HCT116 (cell line): ENCODE measurements around the gene CFAP54. TPM values are rescaled to one million over a fixed set of nuclear protein-coding genes. Genes with fewer than 3 reads are reported as not detected.

ENCODE experiments used
- ATAC-seq: fragments of 200-7000 bp; cut with Tn5 transposase; 2 replicates; pipeline ENCODE4 v1.9.1; 2020; ENCODE audit warnings: mild to moderate bottlenecking, moderate library complexity
- BruUV-seq: library from RNA; stranded (reverse); fragments of 400-500 nt; replicated peaks from 2 replicates; lab custom pipeline; 2021; lab: Mats Ljungman, UMichigan
- CTCF ChIA-PET: fragments of 300-600 bp; sonication (Branson Sonifier 250); formaldehyde crosslinking; loops from one replicate; lab custom pipeline; 2021; ENCODE audit warnings: antibody characterized with exemption; lab: Charles Lee
- POLR2A ChIA-PET: fragments of 300-600, 350-600 bp; sonication (Branson Sonifier 250); formaldehyde crosslinking; loops from one replicate; lab custom pipeline; 2021; ENCODE audit warnings: antibody characterized with exemption; lab: Charles Lee
- RAD21 ChIA-PET, 2 experiments: fragments of 300-600 bp; sonication (Branson Sonifier 250); formaldehyde crosslinking; loops; one replicate each; lab custom pipeline; 2023; ENCODE audit warnings: low total read pairs in 2 of 2; ENCODE audit not compliant: uncharacterized antibody in 2 of 2, unreplicated experiment in 2 of 2, low non-redundant PET in 1 of 2; lab: Charles Lee
- DNase-seq: peaks from one replicate; pipeline ENCODE4 v3.0.0-alpha.2; 2010; ENCODE audit warnings: low read depth, low spot score
- H2AFZ ChIP-seq: fragments of 200-600 bp; shearing (Covaris generic), sonication (generic); 2 replicates; pipeline ENCODE4 v1.6.1; 2017; ENCODE audit warnings: low read depth, mixed run types, mixed read lengths, antibody characterized with exemption, low read length; ENCODE audit not compliant: poor library complexity, severe bottlenecking
- H3K27ac ChIP-seq: 2 replicates; pipeline ENCODE4 v1.5.1; 2012; ENCODE audit warnings: low read depth, low read length
- H3K27me3 ChIP-seq: fragments of 200-600 bp; sonication (generic); 2 replicates; pipeline ENCODE4 v1.6.1; 2016; ENCODE audit warnings: mixed run types, low read length, mixed read lengths; ENCODE audit not compliant: insufficient read depth
- H3K36me3 ChIP-seq, 2 experiments: fragments of 200-500 bp in 1 of 2; fragments of 200-600 bp in 1 of 2; sonication (Bioruptor generic) in 1 of 2; sonication (generic) in 1 of 2; 2 replicates each; pipeline versions ENCODE4 v1.5.1 to v1.6.1; 2014 to 2016; ENCODE audit warnings: low read length in 2 of 2, inconsistent platforms in 1 of 2, mixed read lengths in 1 of 2, mixed run types in 1 of 2; ENCODE audit not compliant: insufficient read depth in 2 of 2, control insufficient read depth in 1 of 2
- H3K4me1 ChIP-seq, 2 experiments: fragments of 200-600 bp in 1 of 2; sonication (generic) in 1 of 2; 2 replicates each; pipeline versions ENCODE4 v1.5.1 to v1.6.1; 2012 to 2017; ENCODE audit warnings: low read length in 2 of 2, inconsistent platforms in 1 of 2, mild to moderate bottlenecking in 1 of 2, mixed read lengths in 1 of 2, mixed run types in 1 of 2, moderate library complexity in 1 of 2; ENCODE audit not compliant: insufficient read depth in 2 of 2, control insufficient read depth in 1 of 2
- H3K4me2 ChIP-seq: fragments of 200-600 bp; sonication (generic); 2 replicates; pipeline ENCODE4 v1.6.1; 2017; ENCODE audit warnings: mixed run types, low read length, mixed read lengths
- H3K4me3 ChIP-seq, 2 experiments: fragments of 200-600 bp in 1 of 2; sonication (generic) in 1 of 2; replicated peaks in 1 of 2; 2 replicates each; pipeline ENCODE4 v1.5.1; 2011 to 2016; ENCODE audit warnings: low read length in 2 of 2, control low read depth in 1 of 2, low read depth in 1 of 2, mild to moderate bottlenecking in 1 of 2, mixed read lengths in 1 of 2, mixed run types in 1 of 2
- H3K79me2 ChIP-seq: fragments of 200-600 bp; sonication (generic); 2 replicates; pipeline ENCODE4 v1.6.1; 2017; ENCODE audit warnings: mild to moderate bottlenecking, mixed run types, low read length, moderate library complexity, mixed read lengths; ENCODE audit not compliant: insufficient read depth
- H3K9ac ChIP-seq: fragments of 200-600 bp; sonication (generic); 2 replicates; pipeline ENCODE4 v1.6.1; 2016; ENCODE audit warnings: low read length, mixed read lengths
- H3K9me2 ChIP-seq: fragments of 200-600 bp; sonication (generic), shearing (Covaris generic); 2 replicates; pipeline ENCODE4 v1.6.1; 2017; ENCODE audit warnings: mixed run types, mild to moderate bottlenecking, moderate library complexity; ENCODE audit not compliant: insufficient read depth
- H3K9me3 ChIP-seq, 2 experiments: fragments of 200-500 bp in 1 of 2; fragments of 200-600 bp in 1 of 2; sonication (Bioruptor generic) in 1 of 2; sonication (generic) in 1 of 2; 2 replicates each; pipeline ENCODE4 v1.6.1; 2014 to 2017; ENCODE audit warnings: low read length in 2 of 2, mixed read lengths in 2 of 2, inconsistent platforms in 1 of 2, low read depth in 1 of 2, mild to moderate bottlenecking in 1 of 2, mixed run types in 1 of 2, moderate library complexity in 1 of 2; ENCODE audit not compliant: control insufficient read depth in 1 of 2, insufficient read depth in 1 of 2
- H4K20me1 ChIP-seq: fragments of 200-600 bp; sonication (generic), shearing (Covaris generic); 2 replicates; pipeline ENCODE4 v1.6.1; 2017; ENCODE audit warnings: mixed run types, mild to moderate bottlenecking, moderate library complexity; ENCODE audit not compliant: insufficient read depth
- CEBPB ChIP-seq: IDR thresholded peaks from 2 replicates; pipeline ENCODE4 v1.6.1; 2012; ENCODE audit warnings: low read depth
- ELF1 ChIP-seq: IDR thresholded peaks from 2 replicates; pipeline ENCODE4 v1.6.1; 2012; ENCODE audit warnings: low read depth, borderline replicate concordance
- EZH2 ChIP-seq: fragments of 200-600 bp; sonication (generic); IDR thresholded peaks from 2 replicates; pipeline ENCODE4 v1.6.1; 2017; ENCODE audit warnings: antibody characterized with exemption, mixed run types
- EZH2phosphoT487 ChIP-seq: fragments of 200-600 bp; IDR thresholded peaks from 2 replicates; pipeline ENCODE4 v1.6.1; 2018; ENCODE audit warnings: antibody characterized with exemption, borderline replicate concordance
- FOSL1 ChIP-seq: IDR thresholded peaks from 2 replicates; pipeline ENCODE4 v1.6.1; 2012; ENCODE audit warnings: low read depth
- POLR2A ChIP-seq: IDR thresholded peaks from 2 replicates; pipeline ENCODE4 v1.7.0; 2011; ENCODE audit warnings: borderline replicate concordance; ENCODE audit not compliant: insufficient read depth, insufficient read length; ENCODE audit errors: extremely low read depth
- POLR2AphosphoS5 ChIP-seq: IDR thresholded peaks from 2 replicates; pipeline ENCODE4 v1.6.1; 2011; ENCODE audit warnings: mild to moderate bottlenecking, low read depth, low read length, moderate library complexity
- RAD21 ChIP-seq: IDR thresholded peaks from 2 replicates; pipeline ENCODE4 v1.6.1; 2012; ENCODE audit warnings: low read depth, mild to moderate bottlenecking
- SIN3A ChIP-seq: IDR thresholded peaks from 2 replicates; pipeline ENCODE4 v1.6.1; 2012; ENCODE audit warnings: low read depth
- SP1 ChIP-seq: IDR thresholded peaks from 2 replicates; pipeline ENCODE4 v1.6.1; 2012; ENCODE audit warnings: low read depth
- SRF ChIP-seq: IDR thresholded peaks from 2 replicates; pipeline ENCODE4 v1.6.1; 2012; ENCODE audit warnings: low read depth
- TCF7L2 ChIP-seq: IDR thresholded peaks from 2 replicates; pipeline ENCODE4 v1.7.0; 2011; ENCODE audit warnings: borderline replicate concordance, inconsistent platforms; ENCODE audit not compliant: insufficient read depth, insufficient read length; ENCODE audit errors: extremely low read depth
- ZFX ChIP-seq: fragments of 450-650 bp; IDR thresholded peaks from 2 replicates; pipeline ENCODE4 v1.6.1; 2017
- ZNF274 ChIP-seq: fragments of 200-500 bp; sonication (Bioruptor generic); IDR thresholded peaks from 2 replicates; pipeline ENCODE4 v1.6.1; 2014; ENCODE audit warnings: mild to moderate bottlenecking, low read depth, low read length, inconsistent platforms
- intact Hi-C: fragments of 100-400 bp; cut with micrococcal nuclease; formaldehyde crosslinking; loops from 2 replicates; pipeline ENCODE4 v1.10.0; 2022
- total RNA-seq: library from RNA; stranded (reverse); gene quantifications from one replicate; pipeline ENCODE4 v1.2.1, GENCODE V29; 2021; ENCODE audit not compliant: unreplicated experiment
- TF ChIP-seq, protein P1 (sequence below): IDR thresholded peaks from 2 replicates; pipeline ENCODE4 v1.6.1; 2011; ENCODE audit warnings: mild to moderate bottlenecking, low read length, moderate library complexity; ENCODE audit not compliant: insufficient replicate concordance; ENCODE audit errors: extremely low read depth
- TF ChIP-seq, protein P2 (sequence below), 3 experiments: fragments of 200-600 bp in 1 of 3; sonication (generic) in 1 of 3; IDR thresholded peaks in 2 of 3; conservative IDR thresholded peaks in 1 of 3; 2 replicates each; pipeline ENCODE4 v1.5.1; 2012 to 2017; ENCODE audit warnings: low read depth in 2 of 3, low read length in 2 of 3, antibody characterized with exemption in 1 of 3, borderline replicate concordance in 1 of 3, control low read depth in 1 of 3, mild to moderate bottlenecking in 1 of 3, mixed read lengths in 1 of 3, mixed run types in 1 of 3, moderate library complexity in 1 of 3; ENCODE audit not compliant: insufficient read depth in 1 of 3
- TF ChIP-seq, protein P3 (sequence below): IDR thresholded peaks from 2 replicates; pipeline ENCODE4 v1.6.1; 2012

The CFAP54 gene
- total RNA-seq, 1 experiment from 2014 or later, result 0.25 TPM

DNA sequence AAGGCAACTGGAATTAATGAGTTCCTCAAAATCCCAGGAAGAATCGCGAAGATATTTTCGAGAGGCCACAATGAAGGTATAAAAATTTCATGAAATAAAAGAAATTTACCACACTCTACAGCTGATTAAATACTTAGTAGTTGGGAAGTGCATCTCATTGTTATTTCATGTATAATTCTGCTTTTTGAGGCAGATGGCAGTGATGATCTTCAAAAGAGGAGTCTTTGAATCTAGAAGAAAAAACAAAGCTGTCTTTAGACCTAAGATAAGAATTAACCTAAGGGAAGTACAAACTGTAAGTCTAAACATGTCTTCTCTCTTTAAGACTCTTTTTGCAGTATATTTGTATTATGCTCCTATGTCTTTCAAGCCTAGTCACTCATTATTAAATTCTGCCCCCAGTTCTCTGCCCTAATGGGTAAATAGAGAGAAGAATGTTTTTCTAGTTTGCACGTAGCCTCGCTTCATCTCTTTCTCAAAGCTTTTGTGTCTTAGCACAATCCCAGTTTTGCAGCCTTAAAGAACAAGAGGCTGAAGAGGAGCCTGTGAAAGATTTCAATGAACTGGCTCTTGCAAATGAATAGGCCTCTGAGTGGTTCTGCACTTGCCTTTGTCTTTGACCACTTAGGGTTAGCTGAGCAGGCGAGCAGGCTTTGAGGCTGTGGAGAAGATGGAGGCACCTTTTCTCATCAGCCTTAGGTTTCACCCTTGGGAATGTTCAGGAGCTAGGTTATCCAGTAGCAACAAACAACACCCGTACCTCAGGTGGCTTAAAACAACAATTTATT is 32.7 kb downstream of the CFAP54 start:
- Histone ChIP-seq H3K4me1 (peaks cover 0 to 5% of the 10 kb centered on the region in 2 experiments; a peak in 1 of 4 replicates), H3K27me3 (no peaks in the 10 kb centered on the region), H3K9me3 (no peaks in the 10 kb centered on the region), H3K4me2 (no peak overlapping the region), H3K36me3 (no peaks in the 10 kb centered on the region), H2AFZ (no peak overlapping the region), H3K4me3 (no peak overlapping the region), H3K27ac (no peak overlapping the region), H3K9ac (no peak overlapping the region), H4K20me1 (no peaks in the 10 kb centered on the region), H3K79me2 (no peaks in the 10 kb centered on the region), H3K9me2 (no peaks in the 10 kb centered on the region)
- ChIA-PET RAD21 (no interaction called here), POLR2A (no interaction called here), CTCF (interaction anchor here (1.3 kb wide), 1 partner anchor 307 kb away, joined by 3 read pairs; no protein-coding TSS in a partner anchor)
- DNase-seq (no peak), ATAC-seq (no peak)
- BruUV-seq, result no TSS peak
- TF ChIP-seq EZH2phosphoT487 (no peak), POLR2A (no peak)
- intact Hi-C loops, result no loop called here

DNA sequence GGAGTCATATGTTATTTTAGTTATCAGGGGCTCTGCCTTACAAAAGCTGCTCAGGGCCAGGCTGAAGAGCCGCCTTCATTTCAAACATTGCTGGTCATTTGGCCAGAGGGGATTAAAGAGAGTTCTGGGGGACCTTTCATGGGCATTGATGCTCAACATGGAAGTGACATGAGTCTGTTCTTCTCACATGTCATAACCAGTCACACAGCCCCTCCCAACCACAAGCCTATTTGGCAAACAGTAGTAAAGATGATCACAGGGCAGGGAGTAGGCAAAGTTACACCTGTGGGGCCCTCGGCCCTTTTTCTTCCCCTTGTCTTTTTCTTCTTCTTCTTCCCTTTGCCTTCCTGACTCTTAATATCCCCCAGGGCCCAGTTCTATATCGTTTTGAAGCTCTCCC is 33.3 kb downstream of the CFAP54 start:
- H3K27ac ChIP-seq, result no peak overlapping the region
- CTCF ChIA-PET, result no interaction called here
- POLR2A ChIA-PET, result no interaction called here
- no peaks in the 10 kb centered on the region for H3K36me3 ChIP-seq
- H4K20me1 ChIP-seq, result no peaks in the 10 kb centered on the region
- H3K79me2 ChIP-seq, result no peaks in the 10 kb centered on the region
- BruUV-seq, result no TSS peak
- peaks cover 0 to 5% of the 10 kb centered on the region in 2 experiments; a peak in 1 of 4 replicates for H3K4me1 ChIP-seq
- no peaks in the 10 kb centered on the region for H3K27me3 ChIP-seq
- H3K9me3 ChIP-seq, result no peaks in the 10 kb centered on the region
- no peak overlapping the region for H3K4me3 ChIP-seq
- intact Hi-C loops, result no loop called here
- no peaks in the 10 kb centered on the region for H3K9me2 ChIP-seq
- no peak overlapping the region for H3K9ac ChIP-seq
- H3K4me2 ChIP-seq, result no peak overlapping the region
- DNase-seq (no peak), ATAC-seq (no peak)
- H2AFZ ChIP-seq, result no peak overlapping the region
- RAD21 ChIA-PET, result no interaction called here
- TF ChIP-seq SP1, result no peak
- TF ChIP-seq POLR2A, result no peak
- TF ChIP-seq ELF1, result no peak
- TF ChIP-seq FOSL1, result no peak
- TF ChIP-seq ZFX, result no peak
- TF ChIP-seq SRF, result no peak
- TF ChIP-seq ZNF274, result no peak
- no peak for TF ChIP-seq RAD21
- TF ChIP-seq, protein P1, sequence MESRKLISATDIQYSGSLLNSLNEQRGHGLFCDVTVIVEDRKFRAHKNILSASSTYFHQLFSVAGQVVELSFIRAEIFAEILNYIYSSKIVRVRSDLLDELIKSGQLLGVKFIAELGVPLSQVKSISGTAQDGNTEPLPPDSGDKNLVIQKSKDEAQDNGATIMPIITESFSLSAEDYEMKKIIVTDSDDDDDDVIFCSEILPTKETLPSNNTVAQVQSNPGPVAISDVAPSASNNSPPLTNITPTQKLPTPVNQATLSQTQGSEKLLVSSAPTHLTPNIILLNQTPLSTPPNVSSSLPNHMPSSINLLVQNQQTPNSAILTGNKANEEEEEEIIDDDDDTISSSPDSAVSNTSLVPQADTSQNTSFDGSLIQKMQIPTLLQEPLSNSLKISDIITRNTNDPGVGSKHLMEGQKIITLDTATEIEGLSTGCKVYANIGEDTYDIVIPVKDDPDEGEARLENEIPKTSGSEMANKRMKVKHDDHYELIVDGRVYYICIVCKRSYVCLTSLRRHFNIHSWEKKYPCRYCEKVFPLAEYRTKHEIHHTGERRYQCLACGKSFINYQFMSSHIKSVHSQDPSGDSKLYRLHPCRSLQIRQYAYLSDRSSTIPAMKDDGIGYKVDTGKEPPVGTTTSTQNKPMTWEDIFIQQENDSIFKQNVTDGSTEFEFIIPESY, result no peak
- TF ChIP-seq, protein P2, sequence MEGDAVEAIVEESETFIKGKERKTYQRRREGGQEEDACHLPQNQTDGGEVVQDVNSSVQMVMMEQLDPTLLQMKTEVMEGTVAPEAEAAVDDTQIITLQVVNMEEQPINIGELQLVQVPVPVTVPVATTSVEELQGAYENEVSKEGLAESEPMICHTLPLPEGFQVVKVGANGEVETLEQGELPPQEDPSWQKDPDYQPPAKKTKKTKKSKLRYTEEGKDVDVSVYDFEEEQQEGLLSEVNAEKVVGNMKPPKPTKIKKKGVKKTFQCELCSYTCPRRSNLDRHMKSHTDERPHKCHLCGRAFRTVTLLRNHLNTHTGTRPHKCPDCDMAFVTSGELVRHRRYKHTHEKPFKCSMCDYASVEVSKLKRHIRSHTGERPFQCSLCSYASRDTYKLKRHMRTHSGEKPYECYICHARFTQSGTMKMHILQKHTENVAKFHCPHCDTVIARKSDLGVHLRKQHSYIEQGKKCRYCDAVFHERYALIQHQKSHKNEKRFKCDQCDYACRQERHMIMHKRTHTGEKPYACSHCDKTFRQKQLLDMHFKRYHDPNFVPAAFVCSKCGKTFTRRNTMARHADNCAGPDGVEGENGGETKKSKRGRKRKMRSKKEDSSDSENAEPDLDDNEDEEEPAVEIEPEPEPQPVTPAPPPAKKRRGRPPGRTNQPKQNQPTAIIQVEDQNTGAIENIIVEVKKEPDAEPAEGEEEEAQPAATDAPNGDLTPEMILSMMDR (IDR thresholded peaks at IDR 0.05 in 2 of 3, conservative IDR thresholded peaks at IDR 0.05 in 1 of 3; ENCODE audit: borderline replicate concordance in 1 of 3, insufficient read depth in 1 of 3, low read depth in 2 of 3, low read length in 2 of 3), result no peak
- TF ChIP-seq, protein P3, sequence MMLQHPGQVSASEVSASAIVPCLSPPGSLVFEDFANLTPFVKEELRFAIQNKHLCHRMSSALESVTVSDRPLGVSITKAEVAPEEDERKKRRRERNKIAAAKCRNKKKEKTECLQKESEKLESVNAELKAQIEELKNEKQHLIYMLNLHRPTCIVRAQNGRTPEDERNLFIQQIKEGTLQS, result no peak
- TF ChIP-seq TCF7L2, result no peak
- TF ChIP-seq SIN3A, result no peak
- no peak for TF ChIP-seq EZH2
- no peak for TF ChIP-seq POLR2AphosphoS5
- no peak for TF ChIP-seq CEBPB
